ENCODE data around the gene MBOAT1. TPM values are rescaled to one million over a fixed set of nuclear protein-coding genes. Genes with fewer than 3 reads are reported as not detected.

MBOAT1 gene
- total RNA-seq, 4 donors from 2014 or later = 6.6 to 10.2 (median 7.0) TPM

DNA sequence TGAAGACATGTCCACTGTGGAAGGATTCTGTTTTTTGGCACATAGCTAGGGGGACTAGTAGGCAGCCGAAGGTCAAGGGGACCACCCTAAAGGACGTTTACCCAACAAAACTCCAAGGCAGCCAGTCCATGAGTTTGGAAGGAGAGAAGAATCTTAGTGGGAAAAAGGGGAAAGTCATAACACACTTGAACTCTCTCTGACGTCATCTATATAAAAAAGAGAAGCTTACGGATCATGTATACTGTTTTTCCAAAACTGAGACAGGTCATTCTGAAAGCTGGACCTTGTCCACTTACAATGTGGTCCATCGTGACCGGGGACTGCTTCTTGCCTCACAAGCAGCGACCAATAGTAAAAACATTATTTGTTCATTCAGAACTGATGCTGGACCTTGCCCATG is 95.5 kb downstream of the MBOAT1 start:
- TF ChIP-seq, protein P1, sequence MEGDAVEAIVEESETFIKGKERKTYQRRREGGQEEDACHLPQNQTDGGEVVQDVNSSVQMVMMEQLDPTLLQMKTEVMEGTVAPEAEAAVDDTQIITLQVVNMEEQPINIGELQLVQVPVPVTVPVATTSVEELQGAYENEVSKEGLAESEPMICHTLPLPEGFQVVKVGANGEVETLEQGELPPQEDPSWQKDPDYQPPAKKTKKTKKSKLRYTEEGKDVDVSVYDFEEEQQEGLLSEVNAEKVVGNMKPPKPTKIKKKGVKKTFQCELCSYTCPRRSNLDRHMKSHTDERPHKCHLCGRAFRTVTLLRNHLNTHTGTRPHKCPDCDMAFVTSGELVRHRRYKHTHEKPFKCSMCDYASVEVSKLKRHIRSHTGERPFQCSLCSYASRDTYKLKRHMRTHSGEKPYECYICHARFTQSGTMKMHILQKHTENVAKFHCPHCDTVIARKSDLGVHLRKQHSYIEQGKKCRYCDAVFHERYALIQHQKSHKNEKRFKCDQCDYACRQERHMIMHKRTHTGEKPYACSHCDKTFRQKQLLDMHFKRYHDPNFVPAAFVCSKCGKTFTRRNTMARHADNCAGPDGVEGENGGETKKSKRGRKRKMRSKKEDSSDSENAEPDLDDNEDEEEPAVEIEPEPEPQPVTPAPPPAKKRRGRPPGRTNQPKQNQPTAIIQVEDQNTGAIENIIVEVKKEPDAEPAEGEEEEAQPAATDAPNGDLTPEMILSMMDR (IDR thresholded peaks at IDR 0.05) = no peak
- no peak for ATAC-seq (ENCODE audit: low FRiP score)
- no peak for DNase-seq (ENCODE audit: low spot score)

DNA sequence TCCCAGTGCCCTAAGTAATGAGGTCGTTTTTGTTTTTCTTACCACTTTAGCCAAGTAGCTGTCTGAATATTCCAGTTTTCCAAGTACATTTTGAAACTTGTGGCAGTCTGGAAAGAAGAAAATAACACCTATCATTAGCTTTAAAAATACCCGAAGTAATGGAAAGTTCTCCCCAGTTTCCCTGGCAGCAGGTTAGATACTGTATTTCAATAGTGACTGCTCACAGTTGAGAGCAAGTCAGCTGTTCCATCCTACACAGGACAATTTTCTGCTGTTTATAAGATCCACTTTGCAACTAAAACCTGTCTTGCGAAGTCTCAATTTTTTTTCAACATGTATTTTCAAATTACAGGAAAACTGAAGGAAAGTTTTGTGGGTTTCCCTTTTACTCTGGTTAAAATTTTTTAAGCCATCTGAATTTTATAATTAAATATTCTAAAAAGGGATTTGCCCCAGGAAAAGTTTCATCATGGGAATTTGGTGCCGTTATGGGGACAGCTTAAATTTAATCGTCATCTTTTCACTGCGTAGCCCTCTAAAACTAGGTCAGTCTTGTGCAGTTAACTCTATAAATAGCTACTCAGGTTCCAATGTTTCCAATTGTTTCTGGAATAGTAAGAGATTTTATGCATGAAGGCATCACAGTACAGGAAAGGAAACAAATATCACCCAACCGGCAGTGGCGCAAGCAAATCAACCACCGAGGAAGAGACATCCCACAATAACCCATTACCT is 96.9 kb downstream of the MBOAT1 start:
- ATAC-seq (ENCODE audit: low FRiP score) (no peak), DNase-seq (ENCODE audit: low spot score) (no peak)
- TF ChIP-seq, protein P1 (IDR thresholded peaks at IDR 0.05) = no peak

DNA sequence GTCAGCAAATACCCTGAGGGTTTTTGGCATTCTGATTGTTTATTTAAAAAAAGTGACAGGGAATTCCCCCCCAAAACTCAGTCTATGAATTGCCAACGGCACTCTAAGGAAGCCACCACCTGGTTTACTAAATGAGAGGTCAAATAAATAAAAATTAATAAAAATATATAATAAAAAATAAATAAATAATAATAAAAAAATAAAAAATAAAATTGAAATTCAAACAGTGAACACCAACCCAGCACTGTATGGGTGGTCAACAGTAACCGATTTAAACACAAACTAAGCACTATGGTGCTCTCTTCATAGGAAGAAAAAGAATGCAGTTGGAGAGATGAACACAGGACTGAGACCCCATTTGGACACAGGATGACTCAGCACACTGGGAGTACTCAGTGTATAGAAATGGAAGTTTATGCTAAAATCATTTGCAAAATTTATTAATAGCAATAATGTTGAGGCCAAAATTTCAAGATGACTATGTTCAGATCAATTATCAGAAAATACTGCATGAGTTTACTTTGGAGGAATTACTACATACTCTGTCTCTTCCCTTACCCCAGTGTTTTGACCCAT is 98.5 kb downstream of the MBOAT1 start:
- TF ChIP-seq, protein P1 (IDR thresholded peaks at IDR 0.05) = no peak
- ATAC-seq (ENCODE audit: low FRiP score) (no peak), DNase-seq (ENCODE audit: low spot score) (no peak)

DNA sequence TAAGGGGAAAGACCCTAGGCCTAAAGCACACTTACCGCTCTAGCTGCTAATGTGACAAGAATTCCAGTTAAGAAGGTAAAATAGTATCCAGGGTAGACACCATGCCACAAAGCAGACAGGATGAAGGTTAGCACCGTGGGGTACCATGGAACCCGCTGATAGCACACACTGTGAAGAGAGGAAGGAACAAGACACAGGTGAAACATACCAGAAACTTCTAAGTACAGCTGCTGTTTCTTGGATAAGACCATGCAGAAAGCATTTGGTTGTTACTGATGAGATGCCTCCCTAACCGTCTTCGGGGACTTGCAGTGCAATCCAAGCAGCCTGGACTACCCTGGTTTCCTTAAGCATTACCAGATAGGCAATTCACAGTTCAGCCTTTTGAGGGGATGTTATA is 99.4 kb downstream of the MBOAT1 start:
- no peak for ATAC-seq (ENCODE audit: low FRiP score)

DNA sequence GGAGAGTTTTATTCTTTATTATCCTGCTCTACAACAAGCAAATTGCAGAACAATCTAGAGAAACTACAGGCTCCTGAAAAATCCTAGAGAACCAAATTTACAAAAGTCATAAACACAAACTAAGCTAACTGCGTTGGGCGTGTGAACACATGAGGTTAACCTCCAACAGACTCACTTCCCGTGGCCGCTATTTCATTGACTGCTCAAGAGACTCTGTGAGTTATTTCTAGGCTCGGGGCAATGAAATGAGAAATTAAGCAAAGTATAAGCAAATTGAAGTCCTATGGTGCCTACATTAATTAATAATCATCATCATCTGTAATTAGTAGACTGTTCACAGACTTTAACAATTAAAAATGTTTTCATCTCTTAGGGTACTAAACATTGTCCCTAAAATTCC is 100.0 kb downstream of the MBOAT1 start:
- DNase-seq (ENCODE audit: low spot score) = no peak
- TF ChIP-seq, protein P1 (IDR thresholded peaks at IDR 0.05) = no peak
- ATAC-seq (ENCODE audit: low FRiP score) = no peak

More for the DNA sequence above, 99.4 kb downstream of the MBOAT1 start:
- no peak for DNase-seq (ENCODE audit: low spot score)
- TF ChIP-seq, protein P1 (IDR thresholded peaks at IDR 0.05) = no peak

DNA sequence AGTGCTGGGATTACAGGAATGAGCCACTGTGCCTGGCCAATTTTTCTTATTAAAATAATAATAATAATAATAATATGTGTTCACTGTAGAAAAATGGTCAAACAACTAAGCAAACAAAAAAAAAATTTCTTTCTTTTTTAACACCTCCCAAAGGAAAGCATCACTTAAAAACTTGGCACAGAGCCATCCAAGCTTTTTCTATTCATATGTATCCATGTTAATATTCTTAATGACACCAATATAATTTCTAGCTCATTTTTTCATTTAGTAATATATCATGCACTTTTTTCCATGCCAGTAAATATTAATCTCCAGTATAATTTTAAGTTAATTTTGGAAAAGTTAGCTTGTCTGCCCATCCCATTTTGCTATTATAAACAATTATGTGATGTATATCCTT is 101.8 kb downstream of the MBOAT1 start:
- no peak for DNase-seq (ENCODE audit: low spot score)
- ATAC-seq (ENCODE audit: low FRiP score) = no peak
- TF ChIP-seq, protein P1 (IDR thresholded peaks at IDR 0.05) = no peak

DNA sequence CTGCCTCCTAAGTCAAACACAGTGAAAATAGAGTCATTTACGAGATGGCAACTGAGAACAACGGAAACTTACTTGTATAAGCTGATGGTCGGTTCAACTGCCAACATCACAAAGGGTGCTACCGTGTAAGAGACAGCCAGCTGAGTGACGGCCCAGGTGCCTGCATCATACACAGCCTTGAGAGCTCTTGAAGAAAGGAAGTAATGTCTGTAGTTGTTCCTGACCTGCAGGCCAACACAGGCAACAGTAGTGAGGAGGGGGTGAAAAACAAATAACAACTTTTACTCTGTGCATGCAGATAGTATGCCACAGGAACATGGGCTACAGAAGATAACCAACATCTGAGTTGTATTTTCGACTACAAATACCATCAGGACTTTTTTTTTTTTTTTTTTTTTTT is 102.7 kb downstream of the MBOAT1 start:
- DNase-seq (ENCODE audit: low spot score) (no peak), ATAC-seq (ENCODE audit: low FRiP score) (no peak)
- TF ChIP-seq, protein P1 (IDR thresholded peaks at IDR 0.05) = no peak
